Ureter (tissue), 1 donor: ENCODE data around the gene MPHOSPH8. TPM values are rescaled to one million over a fixed set of nuclear protein-coding genes. Genes with fewer than 3 reads are reported as not detected.
"Not testable (repeated sequence)": the region's sequence is repeated elsewhere in the genome, so short reads cannot be mapped to it uniquely, and the experiment has no call there.

Source experiments
- DNase-seq: peaks from one replicate; pipeline ENCODE4 v3.0.0-alpha.2; 2020; ENCODE audit warnings: low spot score
- total RNA-seq: library from RNA; stranded (reverse); gene quantifications from one replicate; pipeline ENCODE4 v1.2.4, GENCODE V29; 2023
- donor health status: DM: yes; HTN: yes; CAD: no.

MPHOSPH8 gene
- total RNA-seq, 1 donor from 2014 or later = 35.6 TPM

DNA sequence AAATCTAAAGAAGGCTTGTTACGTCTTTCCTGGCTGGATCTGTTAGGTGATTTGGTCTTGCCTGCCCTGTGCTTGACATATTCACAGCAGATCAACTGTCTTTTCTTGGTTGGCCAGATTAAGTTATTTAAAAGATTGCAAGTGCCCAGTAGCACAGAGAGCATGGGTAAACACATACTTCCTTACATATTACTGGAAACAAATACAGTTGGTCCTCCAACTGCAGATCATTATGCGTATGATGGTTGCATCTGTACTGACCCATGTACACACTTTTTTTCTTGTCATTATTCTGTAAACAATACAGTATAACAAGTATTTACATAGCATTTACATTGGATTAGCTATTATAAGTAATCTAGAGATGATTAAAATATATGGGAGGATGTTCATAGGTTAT, 9.2 kb upstream of the MPHOSPH8 start:
- no peak for DNase-seq

GRCh38 chr13:19632915-19633478, 462 bp upstream of the MPHOSPH8 start:
- DNase-seq = no peak

DNA sequence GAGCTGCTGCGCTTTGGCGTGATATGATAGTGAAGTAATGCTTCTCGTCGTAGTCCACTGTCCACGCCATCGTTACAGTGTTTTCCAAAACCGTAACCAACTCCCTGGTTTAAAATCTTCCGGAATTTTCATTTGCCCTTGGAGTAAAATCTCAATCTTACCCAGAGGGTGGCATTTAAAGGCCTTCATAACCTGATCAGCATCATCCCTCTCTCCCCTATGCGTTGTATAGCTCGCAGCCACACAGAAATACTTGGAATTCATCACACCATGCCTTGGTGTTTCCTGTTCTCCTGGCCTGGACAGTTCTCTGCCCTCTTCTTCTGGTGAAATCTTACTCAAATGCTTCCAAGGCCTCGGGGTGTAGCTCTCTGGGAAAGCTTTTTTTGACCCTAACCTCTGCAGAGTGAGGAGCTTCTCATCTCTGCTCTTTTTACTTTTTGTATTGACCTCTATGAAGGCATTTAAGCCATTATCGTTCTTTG, 839 bp downstream of the MPHOSPH8 start:
- DNase-seq = no peak

DNA sequence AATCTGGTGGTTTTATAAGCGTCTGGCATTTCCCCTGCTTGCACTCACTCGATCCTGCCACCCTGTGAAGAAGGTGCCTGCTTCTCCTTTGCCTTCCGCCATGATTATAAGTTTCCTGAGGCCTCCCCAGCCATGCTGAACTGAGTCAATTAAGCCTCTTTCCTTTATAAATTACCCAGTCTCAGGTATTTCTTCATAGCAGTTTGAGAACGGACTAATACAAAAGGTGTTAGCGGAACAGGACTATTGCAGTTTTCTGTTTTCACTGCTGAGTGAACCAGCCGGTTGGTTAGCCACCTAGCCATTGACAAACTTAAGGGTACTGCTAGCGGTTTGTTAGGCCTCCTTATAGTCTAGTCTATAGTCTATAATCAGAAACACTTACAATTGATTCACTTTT, 2.5 kb downstream of the MPHOSPH8 start:
- DNase-seq = not testable (repeated sequence)

GRCh38 chr13:19643652-19644051, 10.2 kb downstream of the MPHOSPH8 start:
- DNase-seq = no peak

GRCh38 chr13:19645000-19645399, 11.5 kb downstream of the MPHOSPH8 start:
- no peak for DNase-seq

DNA sequence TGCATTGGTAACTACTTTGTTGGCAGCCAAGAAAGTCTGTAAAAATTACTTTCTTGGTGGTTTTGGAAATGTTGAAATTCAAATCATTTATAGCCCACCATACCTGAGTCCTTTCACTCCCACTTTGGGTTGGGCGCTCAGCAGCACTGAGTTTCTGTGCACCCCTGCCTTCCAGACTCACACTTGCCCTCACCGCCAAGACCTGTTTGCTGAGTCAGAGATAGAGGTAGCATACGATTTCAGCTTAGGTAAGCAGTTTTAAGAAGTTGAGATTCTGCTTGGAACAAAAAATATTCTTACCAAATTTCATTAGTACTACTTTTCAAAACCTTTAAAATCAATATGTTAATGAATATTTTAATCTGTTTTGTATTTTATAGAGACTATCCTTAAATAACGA, 12.6 kb downstream of the MPHOSPH8 start:
- DNase-seq = no peak

GRCh38 chr13:19650742-19651141, 17.3 kb downstream of the MPHOSPH8 start:
- no peak for DNase-seq

DNA sequence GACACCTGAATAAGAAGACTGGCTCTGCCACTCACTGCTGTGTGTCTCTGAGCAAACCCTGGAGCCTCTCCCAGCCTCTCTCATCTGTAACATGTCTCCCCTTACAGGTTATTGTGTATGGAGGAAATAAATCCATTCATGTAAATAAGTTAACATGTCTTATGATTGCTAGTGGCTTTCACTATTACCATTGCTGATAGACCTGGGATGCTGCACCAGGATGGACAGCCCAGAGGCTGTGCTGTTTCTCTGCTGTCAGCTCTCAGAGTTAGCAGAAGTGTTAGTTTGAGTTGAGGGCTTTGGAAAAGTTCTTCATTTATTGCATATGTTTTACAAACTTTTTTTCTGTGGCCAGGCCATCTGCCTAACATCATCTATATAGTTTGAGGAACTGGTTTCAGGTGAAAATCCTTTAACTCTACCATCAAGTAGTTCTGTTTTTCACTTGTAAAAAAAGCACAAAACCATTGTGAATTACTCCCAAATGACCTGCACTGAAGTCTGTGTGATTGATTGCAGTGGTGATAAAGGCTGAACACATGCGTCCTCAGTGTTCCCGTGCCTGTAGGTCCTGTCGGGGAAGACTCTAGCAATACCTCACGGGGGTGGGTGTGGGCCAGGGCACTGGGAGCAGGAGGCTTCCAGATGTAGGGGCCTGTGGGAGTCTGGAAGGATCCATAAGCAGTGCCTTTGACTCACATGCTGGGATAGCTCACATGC, 24.6 kb downstream of the MPHOSPH8 start:
- DNase-seq = no peak

- DNase-seq = no peak
Observed at GRCh38 chr13:19658831-19659230, 25.4 kb downstream of the MPHOSPH8 start.

DNA sequence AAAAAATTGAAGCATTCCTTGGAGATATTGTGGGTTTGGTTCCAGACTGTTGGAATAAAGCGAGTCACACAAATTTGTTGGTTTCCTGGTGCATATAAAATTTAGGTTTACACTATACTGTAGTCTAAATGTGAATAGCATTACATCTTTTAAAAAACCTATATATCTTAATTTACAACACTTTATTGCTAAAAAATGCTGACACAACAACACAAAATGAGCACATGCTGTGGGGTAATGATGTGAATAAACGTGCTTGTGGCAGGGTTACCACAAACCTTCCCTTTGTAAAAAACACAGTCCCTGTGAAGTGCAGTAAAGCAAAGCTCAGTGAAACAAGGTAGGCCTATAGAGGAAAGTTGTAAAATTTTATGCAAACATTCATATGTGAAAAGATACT, 27.7 kb downstream of the MPHOSPH8 start:
- no peak for DNase-seq

GRCh38 chr13:19661561-19661960, 28.1 kb downstream of the MPHOSPH8 start:
- DNase-seq = no peak

- no peak for DNase-seq
Observed at GRCh38 chr13:19663416-19663979, 30.0 kb downstream of the MPHOSPH8 start.

GRCh38 chr13:19664481-19665230, 31.2 kb downstream of the MPHOSPH8 start:
- no peak for DNase-seq

- DNase-seq = no peak
Observed at GRCh38 chr13:19665427-19665859, 32.0 kb downstream of the MPHOSPH8 start.

DNA sequence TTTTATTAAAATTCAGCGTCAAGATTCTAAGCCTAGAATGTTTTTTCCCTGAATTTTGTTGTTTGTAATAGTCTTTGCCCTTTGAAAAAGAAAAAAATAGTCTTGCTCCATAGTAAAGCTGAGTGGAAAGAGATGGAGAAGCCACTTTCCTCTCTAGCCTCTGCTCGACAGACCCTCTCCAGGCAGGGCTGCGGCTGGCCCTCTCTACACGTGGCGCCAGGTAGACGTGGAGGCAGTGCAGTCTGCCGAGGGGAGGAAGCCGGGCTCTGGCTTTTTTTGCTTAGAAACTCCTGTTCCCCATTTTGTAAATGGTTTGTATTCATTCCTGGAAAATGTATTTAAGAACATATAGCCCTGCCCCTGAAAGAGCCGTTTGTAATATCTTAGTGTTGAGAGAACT, 35.3 kb downstream of the MPHOSPH8 start:
- no peak for DNase-seq

- DNase-seq = no peak
Observed at GRCh38 chr13:19670147-19670546, 36.7 kb downstream of the MPHOSPH8 start.

- DNase-seq = no peak
Observed at GRCh38 chr13:19672990-19673389, 39.5 kb downstream of the MPHOSPH8 start.

- DNase-seq = no peak
Observed at GRCh38 chr13:19673473-19674430, 40.3 kb downstream of the MPHOSPH8 start.

DNA sequence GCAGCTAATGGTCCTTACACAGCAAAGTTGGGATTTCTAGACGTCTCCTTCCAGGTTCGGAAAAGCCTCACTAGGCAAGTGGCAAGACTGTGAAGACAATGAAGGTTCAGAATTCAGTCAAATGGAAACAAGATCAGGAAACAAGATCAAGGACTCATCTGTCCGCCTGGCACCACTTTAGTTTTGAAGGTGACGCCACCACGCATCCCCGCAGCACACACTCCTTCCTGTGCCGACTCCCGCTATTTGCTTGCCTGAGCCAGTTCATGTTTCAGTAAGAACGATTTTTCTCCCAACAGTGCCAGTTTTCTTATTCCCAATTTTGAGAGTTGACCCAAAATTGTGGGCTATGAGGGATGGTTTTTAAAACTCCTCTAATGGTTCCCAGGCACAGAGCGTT, 41.4 kb downstream of the MPHOSPH8 start:
- no peak for DNase-seq

DNA sequence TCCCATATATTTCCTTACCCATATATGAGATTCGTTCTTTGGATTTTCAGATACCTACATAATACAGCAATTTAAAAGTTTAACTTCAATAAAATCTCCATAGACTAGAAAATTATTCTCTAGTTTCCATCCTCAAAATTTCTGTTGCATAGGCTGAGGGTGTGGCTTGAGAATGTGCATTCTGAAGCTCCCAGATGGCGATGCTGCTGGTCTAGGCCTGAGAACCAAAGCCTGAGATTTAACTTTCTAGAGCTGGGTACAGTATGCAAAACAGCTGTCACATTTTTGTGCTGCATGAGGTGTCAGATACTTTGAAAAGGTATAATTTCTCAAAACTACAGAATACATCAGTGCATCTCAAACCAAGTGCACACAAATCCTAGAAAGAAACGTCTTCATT, 42.7 kb downstream of the MPHOSPH8 start:
- no peak for DNase-seq
